K562 (cell line): ENCODE results near the gene COQ9. TPM values are rescaled to one million over a fixed set of nuclear protein-coding genes. Genes with fewer than 3 reads are reported as not detected.

Experiments used
- BDP1 ChIP-seq: IDR thresholded peaks from 3 replicates; pipeline ENCODE4 v1.6.1; 2011; ENCODE audit not compliant: insufficient read length, insufficient read depth
- CGGBP1 ChIP-seq: fragments of 250-450 bp; sonication (Bioruptor Pico); IDR thresholded peaks from 2 replicates; pipeline ENCODE4 v1.9.0; 2021; ENCODE audit warnings: mild to moderate bottlenecking
- CLOCK ChIP-seq: fragments of 250-450 bp; sonication (Bioruptor Pico); IDR thresholded peaks from 2 replicates; pipeline ENCODE4 v1.4.0; 2020; ENCODE audit warnings: mild to moderate bottlenecking, moderate library complexity, borderline replicate concordance
- CTCF ChIP-seq, 3 experiments: IDR thresholded peaks in 2 of 3; conservative IDR thresholded peaks in 1 of 3; 2 replicates each; pipeline ENCODE4 v1.5.1; 2011 to 2012; ENCODE audit warnings: low read length in 3 of 3, mild to moderate bottlenecking in 3 of 3, control low read depth in 2 of 3, improper control_type of control experiment in 1 of 3, inconsistent platforms in 1 of 3, low read depth in 1 of 3, mixed read lengths in 1 of 3, moderate library complexity in 1 of 3; ENCODE audit not compliant: insufficient read depth in 2 of 3
- MEF2A ChIP-seq: IDR thresholded peaks from 2 replicates; pipeline ENCODE4 v1.6.1; 2011; ENCODE audit warnings: low read depth, mild to moderate bottlenecking, low read length, moderate library complexity; ENCODE audit not compliant: control insufficient read depth
- MIER1 ChIP-seq: fragments of 450-650 bp; IDR thresholded peaks from 2 replicates; pipeline ENCODE4 v1.6.1; 2016; ENCODE audit warnings: antibody characterized with exemption, mild to moderate bottlenecking, low read depth
- NRF1 ChIP-seq, 2 experiments: fragments of 450-650 bp; IDR thresholded peaks in 1 of 2; conservative IDR thresholded peaks in 1 of 2; 2 replicates each; pipeline ENCODE4 v1.6.1; 2014; ENCODE audit warnings: mild to moderate bottlenecking in 2 of 2
- RBM34 ChIP-seq: fragments of 200-400 bp; formaldehyde crosslinking; IDR thresholded peaks from 2 replicates; pipeline ENCODE4 v1.6.1; 2018; ENCODE audit warnings: low read length, borderline replicate concordance; ENCODE audit not compliant: insufficient read depth
- SFPQ ChIP-seq: fragments of 200-400 bp; formaldehyde crosslinking; IDR thresholded peaks from 2 replicates; pipeline ENCODE4 v1.6.1; 2017; ENCODE audit warnings: mild to moderate bottlenecking, low read depth, low read length, moderate library complexity
- SIRT6 ChIP-seq: IDR thresholded peaks from one replicate; pipeline ENCODE4 v1.6.1; 2012; ENCODE audit warnings: low read depth, mild to moderate bottlenecking, control low read depth, inconsistent platforms, low read length, moderate library complexity
- SREBF1 ChIP-seq: fragments of 150-350 bp; IDR thresholded peaks from 2 replicates; pipeline ENCODE4 v1.6.1; 2014; ENCODE audit warnings: antibody characterized with exemption, low read depth, low read length, borderline replicate concordance
- TAF15 ChIP-seq: fragments of 200-400 bp; formaldehyde crosslinking; IDR thresholded peaks from 2 replicates; pipeline ENCODE4 v1.6.1; 2017; ENCODE audit warnings: mild to moderate bottlenecking, low read depth, low read length, moderate library complexity
- UBTF ChIP-seq, 2 experiments: IDR thresholded peaks; 2 replicates each; pipeline ENCODE4 v1.6.1; 2012; ENCODE audit warnings: improper control_type of control experiment in 2 of 2, low read depth in 2 of 2, low read length in 2 of 2, borderline replicate concordance in 1 of 2
- ZBTB7A ChIP-seq: IDR thresholded peaks from 2 replicates; pipeline ENCODE4 v1.6.1; 2011; ENCODE audit warnings: low read depth, mild to moderate bottlenecking, low read length, moderate library complexity, borderline replicate concordance; ENCODE audit not compliant: control insufficient read depth
- ZFX ChIP-seq: sonication (generic); formaldehyde crosslinking; IDR thresholded peaks from 2 replicates; pipeline ENCODE4 v1.8.0; 2022; ENCODE audit warnings: mild to moderate bottlenecking, missing genetic modification reagents, moderate library complexity
- ZNF436 ChIP-seq: fragments of 250-450, 450-650 bp; sonication (Bioruptor Pico); formaldehyde crosslinking; IDR thresholded peaks from 2 replicates; pipeline ENCODE4 v1.7.0; 2020; ENCODE audit warnings: mild to moderate bottlenecking
- polyA plus RNA-seq, 8 experiments: library from polyadenylated mRNA; depleted of rRNA in 4 of 8; stranded (reverse) in 5 of 8; unstranded in 3 of 8; fragments of >200 nt; fragmentation: Nextera tagmentation in 2 of 8; fragmentation: Illumina TruSeq in 1 of 8; extraction: Ambion mirVana in 2 of 8; extraction: Trizol in 1 of 8; gene quantifications; 2 replicates each; pipeline versions ENCODE4 v1.2.1 to v1.2.3, GENCODE V29; 2011 to 2014; ENCODE audit warnings: inconsistent platforms in 1 of 8, missing spikeins in 1 of 8
- total RNA-seq, 7 experiments: library from RNA; depleted of rRNA in 6 of 7; stranded (reverse); fragments of >200 nt in 6 of 7; fragmentation: Illumina TruSeq in 2 of 7; extraction: Trizol in 2 of 7; gene quantifications; 2 replicates each; pipeline versions ENCODE4 v1.2.1 to v1.2.3, GENCODE V29; 2011 to 2021; ENCODE audit warnings: low replicate concordance in 1 of 7

Gene COQ9
- total and polyA plus RNA-seq, 9 of the 15 experiments (the other 6 are each of a cell fraction or from before 2014, with no cell fraction given): 35.0 to 139 (median 71.4) TPM

- TF ChIP-seq ZNF436 (peak; percentile 63; the same call in 1 of the 2 replicates), UBTF (IDR thresholded peaks at IDR 0.05; ENCODE audit: borderline replicate concordance in 1 of 2, low read depth in 2 of 2, low read length in 2 of 2) (0 out of 4 replicates have a peak, but pooled peaks of 1 of the 2 experiments have one; percentile 38), SREBF1 (no peak), TAF15 (no peak), CLOCK (CRISPR knock-in tag) (no peak), SFPQ (no peak), ZFX (CRISPR knock-in tag) (peak; percentile 80), MEF2A (no peak), BDP1 (no peak), SIRT6 (no peak), NRF1 (conservative IDR thresholded peaks at IDR 0.05 in 1 of 2, IDR thresholded peaks at IDR 0.05 in 1 of 2) (peak; percentile 71 to 78), CGGBP1 (CRISPR knock-in tag) (0 out of 2 replicates have a peak, but pooled peaks have one; percentile 19), CTCF (IDR thresholded peaks at IDR 0.05 in 2 of 3, conservative IDR thresholded peaks at IDR 0.05 in 1 of 3; ENCODE audit: insufficient read depth in 2 of 3, low read depth in 1 of 3, low read length in 3 of 3) (peak; percentile 93 to 97 (median 94)), RBM34 (no peak), MIER1 (no peak), ZBTB7A (0 out of 2 replicates have a peak, but pooled peaks have one; percentile 47)
These were observed 15.1 kb downstream of the COQ9 start, which contains the start of gene POLR2C (continued) for GRCh38 chr16:57462209-57462977.
